NT2/D1 (cell line): ENCODE data around the gene MBP.

Experiments used
- DNase-seq: peaks from one replicate; pipeline ENCODE4 v3.0.0-alpha.2; 2011; ENCODE audit warnings: low read depth, low spot score
- H3K27me3 ChIP-seq: 2 replicates; pipeline ENCODE4 v1.6.0; 2011; ENCODE audit warnings: mild to moderate bottlenecking; ENCODE audit not compliant: insufficient read length, insufficient read depth
- H3K36me3 ChIP-seq: 2 replicates; pipeline ENCODE4 v1.6.1; 2011; ENCODE audit warnings: mild to moderate bottlenecking, low read length, mixed read lengths; ENCODE audit not compliant: insufficient read depth, insufficient read length
- H3K4me1 ChIP-seq: 2 replicates; pipeline ENCODE4 v1.5.1; 2011; ENCODE audit not compliant: insufficient read depth, insufficient read length
- H3K4me3 ChIP-seq: 2 replicates; pipeline ENCODE4 v1.5.1; 2011; ENCODE audit warnings: low read depth; ENCODE audit not compliant: insufficient read length
- H3K9ac ChIP-seq: 2 replicates; pipeline ENCODE4 v1.6.0; 2011; ENCODE audit warnings: low read depth; ENCODE audit not compliant: insufficient read length
- H3K9me3 ChIP-seq: 2 replicates; pipeline ENCODE4 v1.5.1; 2011; ENCODE audit warnings: mild to moderate bottlenecking, low read length; ENCODE audit not compliant: insufficient read depth
- SUZ12 ChIP-seq: IDR thresholded peaks from 2 replicates; pipeline ENCODE4 v1.6.1; 2011; ENCODE audit not compliant: insufficient read length, insufficient read depth; ENCODE audit errors: extremely low read depth
- YY1 ChIP-seq: IDR thresholded peaks from 2 replicates; pipeline ENCODE4 v1.6.1; 2011; ENCODE audit not compliant: insufficient read length, insufficient read depth
- ZNF274 ChIP-seq: IDR thresholded peaks from 2 replicates; pipeline ENCODE4 v1.6.1; 2011; ENCODE audit warnings: mild to moderate bottlenecking, low read depth, low read length

MBP gene

GRCh38 chr18:77058290-77058835 lies 74.2 kb downstream of the MBP start:
- TF ChIP-seq ZNF274: no peak
- TF ChIP-seq SUZ12: no peak
- TF ChIP-seq YY1: no peak
- Histone ChIP-seq H3K9ac (no peak overlapping the region), H3K9me3 (no peaks in the 10 kb centered on the region), H3K4me1 (peaks cover 12% of the 10 kb centered on the region), H3K27me3 (no peaks in the 10 kb centered on the region), H3K4me3 (no peak overlapping the region), H3K36me3 (no peaks in the 10 kb centered on the region)
- no peak for DNase-seq

- Histone ChIP-seq H3K27me3 (no peaks in the 10 kb centered on the region), H3K9me3 (no peaks in the 10 kb centered on the region), H3K9ac (no peak overlapping the region), H3K4me1 (peaks cover 12% of the 10 kb centered on the region), H3K36me3 (no peaks in the 10 kb centered on the region), H3K4me3 (no peak overlapping the region)
- TF ChIP-seq SUZ12: no peak
- no peak for TF ChIP-seq ZNF274
- TF ChIP-seq YY1: no peak
- DNase-seq: no peak
Measured at GRCh38 chr18:77057006-77057395, 75.6 kb downstream of the MBP start.

- H3K4me3 ChIP-seq: no peak overlapping the region
Measured at GRCh38 chr18:77056344-77057005, 76.1 kb downstream of the MBP start.

GRCh38 chr18:77055429-77056300 lies 76.9 kb downstream of the MBP start:
- Histone ChIP-seq H3K27me3 (no peaks in the 10 kb centered on the region), H3K9me3 (no peaks in the 10 kb centered on the region), H3K4me1 (peaks cover 12% of the 10 kb centered on the region), H3K9ac (no peak overlapping the region), H3K4me3 (no peak overlapping the region), H3K36me3 (no peaks in the 10 kb centered on the region)
- no peak for DNase-seq
- TF ChIP-seq YY1 (no peak), SUZ12 (no peak), ZNF274 (no peak)

More at GRCh38 chr18:77056344-77057005, 76.1 kb downstream of the MBP start:
- no peaks in the 10 kb centered on the region for H3K36me3 ChIP-seq
- H3K4me1 ChIP-seq: peaks cover 12% of the 10 kb centered on the region
- no peak for DNase-seq
- no peaks in the 10 kb centered on the region for H3K27me3 ChIP-seq
- H3K9ac ChIP-seq: no peak overlapping the region
- TF ChIP-seq SUZ12 (no peak), YY1 (no peak), ZNF274 (no peak)
- no peaks in the 10 kb centered on the region for H3K9me3 ChIP-seq

- no peaks in the 10 kb centered on the region for H3K27me3 ChIP-seq
- H3K36me3 ChIP-seq: no peaks in the 10 kb centered on the region
- DNase-seq: no peak
- H3K9me3 ChIP-seq: no peaks in the 10 kb centered on the region
- TF ChIP-seq SUZ12 (no peak), ZNF274 (no peak), YY1 (no peak)
- H3K9ac ChIP-seq: no peak overlapping the region
- no peak overlapping the region for H3K4me3 ChIP-seq
- H3K4me1 ChIP-seq: peaks cover 12% of the 10 kb centered on the region
Measured at GRCh38 chr18:77054606-77055428, 77.8 kb downstream of the MBP start.

- Histone ChIP-seq H3K9me3 (no peaks in the 10 kb centered on the region), H3K27me3 (no peaks in the 10 kb centered on the region), H3K9ac (no peak overlapping the region), H3K36me3 (no peaks in the 10 kb centered on the region), H3K4me3 (no peak overlapping the region), H3K4me1 (peaks cover 12% of the 10 kb centered on the region)
- no peak for DNase-seq
- TF ChIP-seq SUZ12 (no peak), YY1 (no peak), ZNF274 (no peak)
Measured at GRCh38 chr18:77054288-77054605, 78.3 kb downstream of the MBP start.
